HepG2 (cell line): ENCODE results near the gene KDM5A.

ENCODE experiments used
- ARID3A ChIP-seq: IDR thresholded peaks from 2 replicates; pipeline ENCODE4 v1.6.1; 2012; ENCODE audit warnings: low read depth, low read length, improper control_type of control experiment
- ATF4 ChIP-seq, 2 experiments: fragments of 450-650 bp in 1 of 2; sonication (generic) in 1 of 2; formaldehyde crosslinking; IDR thresholded peaks; 2 replicates each; pipeline versions ENCODE4 v1.5.0 to v1.8.0; 2020 to 2022; ENCODE audit warnings: mild to moderate bottlenecking in 1 of 2, missing genetic modification reagents in 1 of 2
- CTCF ChIP-seq: sonication (generic); formaldehyde crosslinking; IDR thresholded peaks from 2 replicates; pipeline ENCODE4 v1.5.0; 2020; ENCODE audit warnings: mild to moderate bottlenecking, missing genetic modification reagents, moderate library complexity
- ELF1 ChIP-seq: sonication (generic); formaldehyde crosslinking; IDR thresholded peaks from 2 replicates; pipeline ENCODE4 v1.4.0; 2020; ENCODE audit warnings: missing genetic modification reagents
- EP300 ChIP-seq, 3 experiments: sonication (generic) in 1 of 3; formaldehyde crosslinking in 1 of 3; IDR thresholded peaks; 2 replicates each; pipeline versions ENCODE4 v1.5.1 to v1.6.1; 2011 to 2020; ENCODE audit warnings: low read depth in 2 of 3, low read length in 2 of 3, borderline replicate concordance in 1 of 3, improper control_type of control experiment in 1 of 3, mild to moderate bottlenecking in 1 of 3, missing genetic modification reagents in 1 of 3, moderate library complexity in 1 of 3
- HDAC2 ChIP-seq: sonication (generic); formaldehyde crosslinking; IDR thresholded peaks from 2 replicates; pipeline ENCODE4 v1.4.0; 2020; ENCODE audit warnings: missing genetic modification reagents
- NCOA1 ChIP-seq: sonication (generic); formaldehyde crosslinking; IDR thresholded peaks from 2 replicates; pipeline ENCODE4 v1.9.0; 2021; ENCODE audit warnings: missing genetic modification reagents
- NKX3-1 ChIP-seq: sonication (generic); formaldehyde crosslinking; IDR thresholded peaks from 2 replicates; pipeline ENCODE4 v1.5.0; 2020; ENCODE audit warnings: missing genetic modification reagents
- SP1 ChIP-seq, 2 experiments: fragments of 450-650 bp in 1 of 2; sonication (generic) in 1 of 2; formaldehyde crosslinking in 1 of 2; IDR thresholded peaks; 2 replicates each; pipeline versions ENCODE4 v1.4.0 to v1.6.1; 2016 to 2020; ENCODE audit warnings: missing genetic modification reagents in 1 of 2
- ZBTB1 ChIP-seq: sonication (generic); formaldehyde crosslinking; IDR thresholded peaks from 2 replicates; pipeline ENCODE4 v1.4.0; 2020; ENCODE audit warnings: missing genetic modification reagents, borderline replicate concordance
- ZBTB33 ChIP-seq: sonication (generic); formaldehyde crosslinking; IDR thresholded peaks from 2 replicates; pipeline ENCODE4 v1.4.0; 2020; ENCODE audit warnings: missing genetic modification reagents
- ZNF580 ChIP-seq: IDR thresholded peaks from 2 replicates; pipeline ENCODE4 v1.6.1; 2016; ENCODE audit warnings: low read depth, borderline replicate concordance
- ZNF850 ChIP-seq: sonication (generic); formaldehyde crosslinking; conservative IDR thresholded peaks from 2 replicates; pipeline ENCODE4 v1.9.0; 2021; ENCODE audit warnings: mild to moderate bottlenecking, missing genetic modification reagents

GRCh38 chr12:278046-278445 is 111.1 kb downstream of the KDM5A start:
- TF ChIP-seq ZBTB1 (CRISPR knock-in tag) = no peak
- TF ChIP-seq CTCF (CRISPR knock-in tag) = no peak
- TF ChIP-seq ATF4 (CRISPR knock-in tag; IDR thresholded peaks at IDR 0.05) = no peak
- no peak for TF ChIP-seq ZNF580 (CRISPR knock-in tag)
- no peak for TF ChIP-seq NKX3-1
- TF ChIP-seq HDAC2 (CRISPR knock-in tag) = no peak
- no peak for TF ChIP-seq ZNF850
- TF ChIP-seq ELF1 (CRISPR knock-in tag) = no peak
- no peak for TF ChIP-seq NCOA1 (CRISPR knock-in tag)
- TF ChIP-seq ARID3A = no peak
- no peak for TF ChIP-seq EP300 (IDR thresholded peaks at IDR 0.05; ENCODE audit: low read depth in 2 of 2, low read length in 2 of 2)
- no peak for TF ChIP-seq EP300 (CRISPR knock-in tag; IDR thresholded peaks at IDR 0.05; ENCODE audit: borderline replicate concordance)
- no peak for TF ChIP-seq ZBTB33 (CRISPR knock-in tag)
- TF ChIP-seq SP1 (IDR thresholded peaks at IDR 0.05) = no peak
- no peak for TF ChIP-seq SP1 (CRISPR knock-in tag; IDR thresholded peaks at IDR 0.05)
